SU-DHL-6 (cell line): ENCODE results near the gene ABL2.

Source experiments
- CTCF ChIP-seq: fragments of 200-600 bp; sonication (generic); IDR thresholded peaks from one replicate; pipeline ENCODE4 v1.5.1; 2017; ENCODE audit warnings: antibody characterized with exemption, mild to moderate bottlenecking, low read length, moderate library complexity; ENCODE audit not compliant: insufficient read depth, poor library complexity, severe bottlenecking
- EZH2phosphoT487 ChIP-seq: fragments of 200-600 bp; sonication (generic), shearing (Covaris generic); conservative IDR thresholded peaks from 2 replicates; pipeline ENCODE4 v1.6.1; 2018; ENCODE audit warnings: mild to moderate bottlenecking, antibody characterized with exemption, low read length, moderate library complexity, mixed read lengths

DNA sequence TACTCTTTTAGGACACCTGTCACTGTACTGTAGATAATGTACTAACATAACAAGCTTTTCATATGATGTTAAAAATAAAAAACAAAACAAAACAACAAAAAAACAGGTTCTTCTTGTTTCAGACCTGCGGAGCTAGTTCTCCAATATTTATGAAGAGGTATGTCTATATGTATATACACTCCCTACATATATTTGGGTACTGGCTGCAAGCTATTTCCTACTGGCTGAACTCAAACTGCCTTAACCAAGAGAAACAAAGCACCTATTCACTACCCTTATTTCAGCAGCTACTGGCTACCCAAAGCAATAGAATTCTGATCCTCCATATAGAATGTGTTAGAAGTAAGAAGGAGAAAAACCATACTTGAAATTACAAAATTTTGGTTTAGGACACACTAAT lies 73.5 kb downstream of the ABL2 start:
- no peak for TF ChIP-seq CTCF
- TF ChIP-seq EZH2phosphoT487, result no peak
